Right atrium auricular region (tissue), 2 donors: Measurements from ENCODE around the gene NPIPB8. TPM values are rescaled to one million over a fixed set of nuclear protein-coding genes. Genes with fewer than 3 reads are reported as not detected.
"Not testable (repeated sequence)": the region's sequence is repeated elsewhere in the genome, so short reads cannot be mapped to it uniquely, and the experiment has no call there.

Experiments
- DNase-seq: peaks from one replicate; pipeline ENCODE4 v3.0.0-alpha.2; 2019; ENCODE audit warnings: low spot score
- H3K27ac ChIP-seq, 2 donors: fragments of 200-600 bp; sonication (generic); 1 replicate in 1 of 2; 2 replicates in 1 of 2; pipeline ENCODE4 v1.5.1; 2016 to 2019
- H3K27me3 ChIP-seq, 2 donors: fragments of 200-600 bp; sonication (generic); one replicate each; pipeline versions ENCODE4 v1.5.1 to v1.6.0; 2017 to 2019
- H3K36me3 ChIP-seq: fragments of 200-600 bp; sonication (generic); one replicate; pipeline ENCODE4 v1.5.1; 2016
- H3K4me1 ChIP-seq, 2 donors: fragments of 200-600 bp; sonication (generic); one replicate each; pipeline versions ENCODE4 v1.5.1 to v1.6.0; 2017 to 2019
- H3K4me3 ChIP-seq, 2 donors: fragments of 200-600 bp; sonication (generic); 1 replicate in 1 of 2; 2 replicates in 1 of 2; pipeline ENCODE4 v1.5.1; 2017 to 2019; ENCODE audit warnings: mild to moderate bottlenecking in 1 of 2, moderate library complexity in 1 of 2
- H3K9me3 ChIP-seq, 2 donors: fragments of 200-600 bp; sonication (generic); one replicate each; pipeline ENCODE4 v1.5.1; 2019
- total RNA-seq, 2 donors: library from RNA; depleted of rRNA; stranded (reverse); fragments of >200 nt; gene quantifications; one replicate each; pipeline ENCODE4 v1.1.0, GENCODE V29; 2016
- TF ChIP-seq, protein P1 (sequence below), 2 donors: fragments of 200-600 bp; sonication (generic); IDR thresholded peaks; one replicate each; pipeline ENCODE4 v1.5.1; 2019; ENCODE audit warnings: antibody characterized with exemption in 2 of 2

Gene NPIPB8
- total RNA-seq, 2 donors from 2014 or later = not detected

DNA sequence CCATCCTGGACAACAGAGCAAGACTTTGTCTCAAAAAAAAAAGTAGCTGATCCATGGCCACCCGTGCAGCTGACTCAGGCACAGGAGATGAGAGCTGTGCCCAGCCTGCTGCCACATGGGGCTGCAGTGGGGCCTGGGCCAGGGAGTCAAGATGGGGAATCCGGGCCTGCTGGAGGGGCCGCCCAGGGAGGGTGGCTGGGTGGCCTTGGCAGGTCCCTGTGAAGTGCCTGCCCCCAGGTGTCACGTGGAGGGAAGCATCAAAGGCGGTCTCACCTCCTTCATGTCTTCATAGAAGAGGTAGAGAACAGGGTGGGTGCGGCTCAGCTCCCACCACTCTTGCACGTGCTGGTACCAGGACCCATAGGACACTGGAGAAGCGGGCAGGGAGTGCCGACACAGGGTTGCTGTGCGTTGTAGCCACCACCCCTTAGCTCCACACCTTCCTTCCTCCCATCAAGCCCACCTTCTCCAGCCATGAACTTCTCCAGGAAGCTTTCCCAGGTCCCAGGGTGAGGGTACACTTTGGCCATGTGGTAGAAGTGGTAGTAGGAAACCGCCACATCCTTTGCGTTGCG is 44.8 kb upstream of the NPIPB8 start:
- DNase-seq = no peak

DNA sequence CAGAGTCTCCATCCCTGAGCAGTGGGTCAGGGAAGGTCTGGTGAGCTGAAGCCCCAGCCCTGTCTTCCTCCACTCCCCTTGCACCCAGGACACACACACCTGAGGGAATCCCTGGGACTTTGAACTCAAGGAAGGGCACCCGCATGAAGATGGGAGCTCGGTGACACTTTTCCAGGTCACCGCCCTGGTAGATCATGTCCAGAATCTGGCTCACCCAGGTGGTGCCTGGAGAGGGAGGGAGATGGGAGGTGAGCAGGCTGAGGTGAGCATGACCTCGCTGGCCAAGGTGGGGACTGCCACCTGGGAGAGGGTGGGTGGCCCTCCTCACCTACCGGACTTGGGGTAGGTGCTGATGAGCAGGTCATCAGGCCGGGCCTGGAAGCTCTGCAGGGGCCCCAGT is 42.4 kb upstream of the NPIPB8 start:
- H3K36me3 ChIP-seq, DNase-seq, H3K27ac ChIP-seq, H3K27me3 ChIP-seq, H3K4me3 ChIP-seq, H3K9me3 ChIP-seq: not testable (repeated sequence)
- H3K4me1 ChIP-seq = peaks cover 0 to 22% of the 10 kb centered on the region in 2 donors

More for the DNA sequence above, 44.8 kb upstream of the NPIPB8 start:
- no peaks in the 10 kb centered on the region for H3K27me3 ChIP-seq
- peaks cover 0 to 22% of the 10 kb centered on the region in 2 donors for H3K4me1 ChIP-seq
- no peak overlapping the region for H3K27ac ChIP-seq
- no peaks in the 10 kb centered on the region for H3K9me3 ChIP-seq
- TF ChIP-seq, protein P1, sequence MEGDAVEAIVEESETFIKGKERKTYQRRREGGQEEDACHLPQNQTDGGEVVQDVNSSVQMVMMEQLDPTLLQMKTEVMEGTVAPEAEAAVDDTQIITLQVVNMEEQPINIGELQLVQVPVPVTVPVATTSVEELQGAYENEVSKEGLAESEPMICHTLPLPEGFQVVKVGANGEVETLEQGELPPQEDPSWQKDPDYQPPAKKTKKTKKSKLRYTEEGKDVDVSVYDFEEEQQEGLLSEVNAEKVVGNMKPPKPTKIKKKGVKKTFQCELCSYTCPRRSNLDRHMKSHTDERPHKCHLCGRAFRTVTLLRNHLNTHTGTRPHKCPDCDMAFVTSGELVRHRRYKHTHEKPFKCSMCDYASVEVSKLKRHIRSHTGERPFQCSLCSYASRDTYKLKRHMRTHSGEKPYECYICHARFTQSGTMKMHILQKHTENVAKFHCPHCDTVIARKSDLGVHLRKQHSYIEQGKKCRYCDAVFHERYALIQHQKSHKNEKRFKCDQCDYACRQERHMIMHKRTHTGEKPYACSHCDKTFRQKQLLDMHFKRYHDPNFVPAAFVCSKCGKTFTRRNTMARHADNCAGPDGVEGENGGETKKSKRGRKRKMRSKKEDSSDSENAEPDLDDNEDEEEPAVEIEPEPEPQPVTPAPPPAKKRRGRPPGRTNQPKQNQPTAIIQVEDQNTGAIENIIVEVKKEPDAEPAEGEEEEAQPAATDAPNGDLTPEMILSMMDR (IDR thresholded peaks at IDR 0.05) = no peak
- peaks cover 30% of the 10 kb centered on the region for H3K36me3 ChIP-seq
- H3K4me3 ChIP-seq = no peak overlapping the region

DNA sequence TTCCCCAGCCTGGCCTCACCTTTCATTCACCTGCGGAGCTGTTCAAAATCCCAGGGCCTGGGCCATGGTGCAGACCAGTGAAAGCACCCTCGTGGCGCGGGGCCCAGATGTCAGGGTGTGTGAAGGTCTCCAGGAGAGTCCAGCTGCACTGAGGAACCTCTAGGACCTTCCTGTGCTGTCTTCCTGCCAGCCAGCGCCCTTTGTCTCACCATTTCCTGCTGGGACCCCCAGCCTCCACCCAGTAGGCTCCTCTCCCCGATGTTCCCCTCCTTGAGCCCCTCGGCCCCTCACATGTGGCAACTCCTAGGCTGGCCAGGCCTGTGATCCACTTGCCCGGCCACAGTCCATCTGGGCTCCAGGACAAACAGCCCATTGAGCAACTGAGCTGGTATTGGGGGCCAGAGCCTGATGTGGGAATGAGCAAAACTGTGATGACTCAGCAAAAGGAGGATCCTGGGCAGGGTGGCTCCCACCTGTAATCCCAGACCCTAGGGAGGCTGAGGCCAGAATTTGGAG is 41.7 kb upstream of the NPIPB8 start:
- no peak for DNase-seq
- Histone ChIP-seq H3K4me1 (peaks cover 0 to 22% of the 10 kb centered on the region in 2 donors), H3K36me3 (peaks cover 2% of the 10 kb centered on the region), H3K27ac (peak overlapping the region in 1 of 2 donors; percentile 26), H3K9me3 (no peaks in the 10 kb centered on the region), H3K4me3 (peak overlapping the region in 1 of 2 donors; percentile 12), H3K27me3 (no peaks in the 10 kb centered on the region)
- TF ChIP-seq, protein P1 (IDR thresholded peaks at IDR 0.05) = no peak

DNA sequence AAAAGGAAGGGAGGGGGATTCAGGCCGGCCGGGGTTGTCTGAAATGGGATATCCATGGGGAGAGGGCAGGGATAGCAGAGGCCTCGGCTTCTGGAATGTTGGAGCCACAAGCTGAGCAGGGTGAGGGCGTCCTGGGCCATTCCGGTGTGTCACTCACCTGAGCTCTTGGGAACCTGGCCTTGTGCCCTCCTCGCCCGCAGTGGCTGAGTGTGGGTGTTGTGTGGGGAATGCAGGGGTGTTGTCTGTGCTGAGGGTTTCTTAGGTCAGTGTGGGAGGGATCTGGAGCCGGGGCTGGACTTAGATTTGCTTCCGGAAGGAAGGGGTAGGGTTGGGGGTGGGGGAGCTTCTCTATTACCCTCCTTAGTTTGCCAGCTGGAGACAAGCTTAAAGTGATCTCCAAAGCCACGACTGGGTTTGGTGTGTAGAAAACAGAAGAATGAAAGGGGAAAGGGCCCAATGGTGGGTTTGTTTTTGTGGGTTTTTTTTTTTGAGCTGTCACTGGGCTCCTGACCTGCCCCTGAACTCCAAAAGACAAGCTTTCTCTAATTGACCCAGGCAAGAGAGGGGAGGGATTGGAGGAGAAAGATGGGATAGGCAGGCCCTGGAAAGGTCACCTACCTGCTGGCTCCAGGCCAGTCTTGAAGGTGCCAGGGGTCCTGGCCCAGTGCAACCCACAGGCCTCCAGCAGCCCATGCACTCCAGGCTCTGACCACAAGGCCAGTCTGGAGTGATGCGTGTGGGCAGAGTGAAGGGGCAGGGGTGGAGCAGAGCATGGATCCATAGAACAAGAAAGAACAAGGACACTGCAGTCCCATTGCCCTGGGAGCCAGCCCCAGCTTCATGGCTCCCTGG is 40.8 kb upstream of the NPIPB8 start, which contains the start of gene SULT1A2:
Gene SULT1A2 (minus strand): TSS at position 211 of the 852 bp plus-strand sequence. CDS start 1,120 bp downstream, outside the sequence.
- Histone ChIP-seq H3K27ac (peak within 1 kb of the TSS in 1 of 2 donors; percentile 26), H3K27me3 (no peaks in the 10 kb centered on the region), H3K4me1 (peaks cover 0 to 22% of the 10 kb centered on the region in 2 donors), H3K9me3 (no peaks in the 10 kb centered on the region), H3K4me3 (peak within 1 kb of the TSS in 1 of 2 donors; percentile 12), H3K36me3 (no peaks in the 10 kb centered on the region)
- TF ChIP-seq, protein P1 (IDR thresholded peaks at IDR 0.05) = no peak
- no peak for DNase-seq

DNA sequence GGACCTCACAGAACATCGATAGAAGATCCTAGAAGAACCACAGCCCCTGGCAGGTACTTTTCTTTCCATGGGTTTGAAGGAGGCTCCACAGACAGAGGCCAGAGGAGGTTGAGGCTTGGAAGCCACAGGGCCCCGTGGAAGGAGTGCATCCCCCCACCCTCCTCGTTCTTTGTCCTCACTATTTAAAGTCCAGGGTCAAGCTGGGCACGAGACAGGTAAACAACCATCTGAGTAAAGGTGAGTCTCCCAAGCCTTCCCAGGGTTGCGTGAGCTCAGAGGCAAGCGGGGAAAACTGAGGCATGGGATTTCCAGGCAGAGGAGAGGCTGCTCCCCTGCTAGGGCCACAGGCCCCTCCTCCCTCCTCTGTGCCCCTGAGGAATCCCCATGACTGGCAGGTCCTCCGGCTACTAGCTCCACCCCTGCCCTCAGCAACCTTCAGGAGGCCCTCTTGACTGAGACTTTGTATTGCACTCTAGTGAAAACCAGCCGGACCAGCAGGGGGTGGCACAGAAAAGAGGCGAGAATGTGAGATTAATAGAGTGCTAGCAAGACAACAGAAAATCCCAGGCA is 40.1 kb upstream of the NPIPB8 start:
- no peak overlapping the region for H3K4me3 ChIP-seq
- DNase-seq = no peak
- no peaks in the 10 kb centered on the region for H3K27me3 ChIP-seq
- H3K36me3 ChIP-seq = no peaks in the 10 kb centered on the region
- TF ChIP-seq, protein P1 (IDR thresholded peaks at IDR 0.05) = no peak
- no peak overlapping the region for H3K27ac ChIP-seq
- H3K9me3 ChIP-seq = no peaks in the 10 kb centered on the region
- peaks cover 0 to 22% of the 10 kb centered on the region in 2 donors for H3K4me1 ChIP-seq

DNA sequence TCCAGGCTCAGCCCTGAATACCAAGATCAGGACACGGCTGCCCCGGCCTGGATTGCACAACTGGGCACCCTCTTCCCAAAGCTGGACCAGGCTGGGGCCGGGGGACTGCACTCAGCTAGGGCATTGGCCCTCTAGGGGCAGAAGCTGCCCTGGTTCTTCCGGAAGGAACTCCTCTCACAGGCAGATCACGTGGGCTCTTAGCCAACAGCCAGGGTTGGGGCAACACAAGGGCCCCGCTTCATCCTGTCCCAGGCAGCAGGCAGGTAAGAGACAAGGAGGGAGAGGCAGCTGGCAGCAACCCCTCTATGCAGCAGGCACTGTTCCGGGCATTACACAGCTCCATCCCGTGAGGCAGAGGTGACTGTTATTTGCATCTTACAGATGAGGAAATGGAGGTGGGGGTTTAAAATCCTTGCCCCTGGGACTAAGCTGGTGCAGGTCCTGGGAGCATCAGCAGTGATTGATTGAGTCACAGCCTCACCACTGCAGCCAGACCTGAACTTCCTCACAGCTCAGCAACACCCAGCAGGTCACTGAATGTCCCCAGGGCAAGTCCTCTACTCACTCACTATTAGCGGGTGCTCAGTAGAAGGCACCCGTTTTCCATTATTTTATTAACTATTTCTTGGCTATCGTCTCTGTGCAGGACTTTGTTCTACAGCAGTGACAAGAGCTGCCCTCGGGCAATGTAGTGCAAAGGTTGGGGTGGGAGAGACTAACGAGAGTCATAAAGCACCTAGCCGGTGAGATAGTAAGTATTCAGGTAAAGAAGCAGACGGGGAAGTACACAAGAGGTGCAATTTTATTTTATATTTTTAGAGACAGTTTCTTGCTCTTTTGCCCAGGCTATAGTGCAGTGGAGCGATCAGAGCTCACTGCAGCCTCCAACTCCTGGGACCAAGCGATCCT is 38.2 kb upstream of the NPIPB8 start:
- not testable (repeated sequence) for H3K27me3 ChIP-seq, DNase-seq, H3K36me3 ChIP-seq, H3K27ac ChIP-seq, H3K4me3 ChIP-seq, H3K9me3 ChIP-seq
- H3K4me1 ChIP-seq = peaks cover 0 to 22% of the 10 kb centered on the region in 2 donors

DNA sequence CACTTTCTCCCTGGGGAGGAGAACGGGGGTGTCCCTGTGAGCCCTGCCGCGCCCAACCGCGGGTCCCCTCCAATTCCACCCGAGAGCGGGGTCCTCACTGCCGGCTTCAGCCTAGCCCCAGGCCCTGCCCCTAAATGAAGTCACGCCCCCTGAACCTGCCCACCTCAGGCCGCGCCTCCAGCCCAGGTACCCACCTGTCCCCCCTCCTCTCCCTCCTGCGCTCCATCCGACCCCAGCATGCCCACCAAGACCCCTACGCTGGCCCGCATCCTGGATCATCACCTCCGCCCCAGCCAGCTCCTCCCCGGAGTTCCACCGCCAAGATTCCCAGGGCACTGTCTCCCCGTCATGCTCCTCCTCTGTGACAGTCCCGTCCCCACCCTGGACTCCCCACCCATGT is 36.9 kb upstream of the NPIPB8 start:
- peaks cover 0 to 20% of the 10 kb centered on the region in 2 donors for H3K4me1 ChIP-seq
- not testable (repeated sequence) for DNase-seq, H3K27me3 ChIP-seq, H3K36me3 ChIP-seq, H3K4me3 ChIP-seq, H3K27ac ChIP-seq, H3K9me3 ChIP-seq

DNA sequence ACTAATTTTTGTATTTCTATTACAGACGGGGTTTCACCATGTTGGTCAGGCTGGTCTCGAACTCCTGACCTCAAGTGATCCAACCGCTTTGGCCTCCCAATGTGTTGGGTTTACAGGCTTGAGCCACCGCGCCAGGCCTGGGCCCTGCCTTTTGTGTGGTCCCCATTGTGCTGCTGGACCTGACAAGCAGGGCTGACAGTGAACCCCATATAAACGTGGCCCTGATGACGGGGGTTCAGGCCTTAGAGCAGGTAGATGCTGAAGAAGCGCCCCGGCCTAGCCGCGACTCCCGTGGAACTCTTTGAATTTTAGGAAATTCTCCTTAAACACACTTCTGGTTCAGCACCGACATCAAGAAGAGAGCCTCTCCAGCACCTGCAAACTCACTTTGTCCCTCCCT is 36.3 kb upstream of the NPIPB8 start:
- DNase-seq, H3K9me3 ChIP-seq, H3K4me3 ChIP-seq, H3K27ac ChIP-seq, H3K36me3 ChIP-seq, H3K27me3 ChIP-seq: not testable (repeated sequence)
- peaks cover 0 to 14% of the 10 kb centered on the region in 2 donors for H3K4me1 ChIP-seq

DNA sequence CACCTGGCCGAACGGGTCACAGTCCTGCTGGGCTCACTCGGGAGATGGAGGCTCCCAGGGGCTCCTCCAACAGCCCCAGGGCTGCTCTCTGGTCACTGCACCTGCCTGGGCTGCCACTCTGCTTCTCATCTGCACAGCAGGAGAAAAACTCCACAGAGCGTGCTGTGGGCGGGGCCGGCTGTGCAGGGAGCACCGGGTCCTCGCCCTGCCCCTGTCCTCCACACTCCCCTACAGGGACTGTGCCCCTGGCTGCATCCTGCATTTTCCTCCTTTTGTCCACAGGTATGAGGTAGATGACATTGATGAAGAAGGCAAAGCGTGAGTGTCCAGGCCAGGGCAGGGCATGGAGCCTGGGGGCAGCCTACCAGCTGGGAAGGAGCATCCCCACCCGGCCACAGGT is 35.8 kb upstream of the NPIPB8 start:
- not testable (repeated sequence) for H3K4me1 ChIP-seq, DNase-seq, H3K9me3 ChIP-seq, H3K27ac ChIP-seq, H3K4me3 ChIP-seq, H3K27me3 ChIP-seq, H3K36me3 ChIP-seq
